K562 (cell line): ENCODE results near the gene PPP1CA. TPM values are rescaled to one million over a fixed set of nuclear protein-coding genes. Genes with fewer than 3 reads are reported as not detected.

Experiments used
- AFF1 ChIP-seq, 2 experiments: fragments of 450-650 bp; IDR thresholded peaks; 2 replicates each; pipeline ENCODE4 v1.6.1; 2018; ENCODE audit warnings: mild to moderate bottlenecking in 2 of 2, low read depth in 1 of 2; ENCODE audit not compliant: partially characterized antibody in 2 of 2
- BHLHE40 ChIP-seq: IDR thresholded peaks from 2 replicates; pipeline ENCODE4 v1.6.1; 2011; ENCODE audit warnings: low read length, improper control_type of control experiment
- CBX1 ChIP-seq: sonication (generic); IDR thresholded peaks from 2 replicates; pipeline ENCODE4 v1.6.1; 2016; ENCODE audit warnings: antibody characterized with exemption, low read depth, mild to moderate bottlenecking
- CTCF ChIP-seq, 3 experiments: IDR thresholded peaks in 2 of 3; conservative IDR thresholded peaks in 1 of 3; 2 replicates each; pipeline ENCODE4 v1.5.1; 2011 to 2012; ENCODE audit warnings: low read length in 3 of 3, mild to moderate bottlenecking in 3 of 3, control low read depth in 2 of 3, improper control_type of control experiment in 1 of 3, inconsistent platforms in 1 of 3, low read depth in 1 of 3, mixed read lengths in 1 of 3, moderate library complexity in 1 of 3; ENCODE audit not compliant: insufficient read depth in 2 of 3
- FOSL1 ChIP-seq: fragments of 200-800 bp; sonication (Bioruptor generic); conservative IDR thresholded peaks from 2 replicates; pipeline ENCODE4 v1.6.1; 2016; ENCODE audit warnings: missing genetic modification characterization, missing compliant biosample characterization
- MLLT1 ChIP-seq, 2 experiments: fragments of 450-650 bp; IDR thresholded peaks; 2 replicates each; pipeline ENCODE4 v1.6.1; 2016
- MXI1 ChIP-seq: IDR thresholded peaks from 2 replicates; pipeline ENCODE4 v1.6.1; 2011; ENCODE audit warnings: low read depth, mild to moderate bottlenecking, improper control_type of control experiment, low read length
- NCOA1 ChIP-seq: fragments of 450-650 bp; IDR thresholded peaks from 2 replicates; pipeline ENCODE4 v1.6.1; 2016; ENCODE audit warnings: low read depth
- NR1H2 ChIP-seq: sonication (generic); formaldehyde crosslinking; IDR thresholded peaks from 2 replicates; pipeline ENCODE4 v1.4.0; 2020; ENCODE audit warnings: mild to moderate bottlenecking, missing genetic modification reagents
- NR2C1 ChIP-seq, 2 experiments: fragments of 450-650 bp; IDR thresholded peaks; 2 replicates each; pipeline ENCODE4 v1.6.1; 2017; ENCODE audit warnings: mild to moderate bottlenecking in 2 of 2, antibody characterized with exemption in 1 of 2, inconsistent platforms in 1 of 2, missing compliant biosample characterization in 1 of 2, missing genetic modification characterization in 1 of 2
- NR4A1 ChIP-seq, 2 experiments: fragments of 250-450 bp in 1 of 2; fragments of 450-650 bp in 1 of 2; sonication (Bioruptor Pico) in 1 of 2; IDR thresholded peaks; 2 replicates each; pipeline versions ENCODE4 v1.4.0 to v1.6.1; 2016 to 2020; ENCODE audit warnings: mild to moderate bottlenecking in 2 of 2, missing compliant biosample characterization in 1 of 2, missing genetic modification characterization in 1 of 2, moderate library complexity in 1 of 2
- RAD21 ChIP-seq, 2 experiments: fragments of 250-450 bp in 1 of 2; fragments of 450-650 bp in 1 of 2; sonication (Bioruptor Pico) in 1 of 2; formaldehyde crosslinking in 1 of 2; IDR thresholded peaks in 1 of 2; conservative IDR thresholded peaks in 1 of 2; 2 replicates each; pipeline versions ENCODE4 v1.4.0 to v1.8.0; 2020 to 2022; ENCODE audit warnings: mild to moderate bottlenecking in 2 of 2, moderate library complexity in 1 of 2
- RBFOX2 ChIP-seq: fragments of 200-400 bp; formaldehyde crosslinking; IDR thresholded peaks from 2 replicates; pipeline ENCODE4 v1.6.1; 2017; ENCODE audit warnings: low read depth, mild to moderate bottlenecking, low read length, moderate library complexity
- SAP30 ChIP-seq: fragments of 200-600 bp; sonication (generic); IDR thresholded peaks from 2 replicates; pipeline ENCODE4 v1.6.1; 2012; ENCODE audit warnings: borderline replicate concordance, low read depth, mild to moderate bottlenecking, moderate library complexity, low read length, control low read depth, inconsistent platforms; ENCODE audit not compliant: insufficient read depth, poor library complexity, severe bottlenecking
- SMAD4 ChIP-seq: fragments of 250-450 bp; sonication (Bioruptor Pico); conservative IDR thresholded peaks from 2 replicates; pipeline ENCODE4 v1.8.0; 2021; ENCODE audit warnings: inconsistent platforms, mild to moderate bottlenecking, moderate library complexity
- SMARCB1 ChIP-seq: IDR thresholded peaks from 2 replicates; pipeline ENCODE4 v1.6.1; 2011; ENCODE audit warnings: improper control_type of control experiment, low read depth; ENCODE audit not compliant: insufficient read length
- TRIM24 ChIP-seq, 2 experiments: fragments of 450-650 bp; IDR thresholded peaks; 2 replicates each; pipeline ENCODE4 v1.6.1; 2016
- ZNF134 ChIP-seq: fragments of 250-450 bp; sonication (Bioruptor Pico); conservative IDR thresholded peaks from 2 replicates; pipeline ENCODE4 v1.4.0; 2020
- ZNF583 ChIP-seq: fragments of 250-450 bp; sonication (Bioruptor Pico); IDR thresholded peaks from 2 replicates; pipeline ENCODE4 v1.4.0; 2020
- polyA plus RNA-seq, 8 experiments: library from polyadenylated mRNA; depleted of rRNA in 4 of 8; stranded (reverse) in 5 of 8; unstranded in 3 of 8; fragments of >200 nt; fragmentation: Nextera tagmentation in 2 of 8; fragmentation: Illumina TruSeq in 1 of 8; extraction: Ambion mirVana in 2 of 8; extraction: Trizol in 1 of 8; gene quantifications; 2 replicates each; pipeline versions ENCODE4 v1.2.1 to v1.2.3, GENCODE V29; 2011 to 2014; ENCODE audit warnings: inconsistent platforms in 1 of 8, missing spikeins in 1 of 8
- total RNA-seq, 7 experiments: library from RNA; depleted of rRNA in 6 of 7; stranded (reverse); fragments of >200 nt in 6 of 7; fragmentation: Illumina TruSeq in 2 of 7; extraction: Trizol in 2 of 7; gene quantifications; 2 replicates each; pipeline versions ENCODE4 v1.2.1 to v1.2.3, GENCODE V29; 2011 to 2021; ENCODE audit warnings: low replicate concordance in 1 of 7

PPP1CA gene
- total and polyA plus RNA-seq, 9 of the 15 experiments (the other 6 are each of a cell fraction or from before 2014, with no cell fraction given): 18.2 to 242 (median 188) TPM

- TF ChIP-seq NR2C1 (IDR thresholded peaks at IDR 0.05): no peak
- TF ChIP-seq NR2C1 (tag; IDR thresholded peaks at IDR 0.05): no peak
- peak in 2 of 3 experiments; percentile 39 to 43; a peak in 3 of 6 replicates for TF ChIP-seq CTCF (IDR thresholded peaks at IDR 0.05 in 2 of 3, conservative IDR thresholded peaks at IDR 0.05 in 1 of 3; ENCODE audit: insufficient read depth in 2 of 3, low read depth in 1 of 3, low read length in 3 of 3)
- no peak for TF ChIP-seq SAP30
- TF ChIP-seq ZNF134 (CRISPR knock-in tag): no peak
- TF ChIP-seq NR1H2: no peak
- TF ChIP-seq NCOA1: no peak
- TF ChIP-seq RBFOX2: 0 out of 2 replicates have a peak, but pooled peaks have one; percentile 53
- no peak for TF ChIP-seq MLLT1 (IDR thresholded peaks at IDR 0.05)
- TF ChIP-seq BHLHE40: no peak
- TF ChIP-seq SMARCB1: no peak
- no peak for TF ChIP-seq MXI1
- no peak for TF ChIP-seq NR4A1 (CRISPR knock-in tag; IDR thresholded peaks at IDR 0.05)
- no peak for TF ChIP-seq NR4A1 (tag; IDR thresholded peaks at IDR 0.05)
- peak in 1 of 2 experiments; percentile 31; a peak in 1 of 4 replicates for TF ChIP-seq RAD21 (CRISPR knock-in tag; conservative IDR thresholded peaks at IDR 0.05 in 1 of 2, IDR thresholded peaks at IDR 0.05 in 1 of 2)
- TF ChIP-seq FOSL1 (tag): no peak
- TF ChIP-seq TRIM24 (IDR thresholded peaks at IDR 0.05): no peak
- TF ChIP-seq SMAD4 (CRISPR knock-in tag): no peak
- no peak for TF ChIP-seq ZNF583 (CRISPR knock-in tag)
- TF ChIP-seq AFF1 (IDR thresholded peaks at IDR 0.05; ENCODE audit: low read depth in 1 of 2, partially characterized antibody in 2 of 2): no peak
- TF ChIP-seq CBX1: 0 out of 2 replicates have a peak, but pooled peaks have one; percentile 7
- TF ChIP-seq, all 486 proteins: peak for 8
Observed at GRCh38 chr11:67439321-67440228, 37.9 kb upstream of the PPP1CA start (continued).
